Tibial nerve (tissue), 4 donors: ENCODE results near the gene SRRM5.

Experiments used
- EP300 ChIP-seq, 2 donors: sonication (generic); formaldehyde crosslinking; IDR thresholded peaks; one replicate each; pipeline ENCODE4 v1.6.1; 2017; ENCODE audit warnings: antibody characterized with exemption in 2 of 2, mild to moderate bottlenecking in 1 of 2
- TF ChIP-seq, protein P1 (sequence below), 5 experiments: fragments of 200-600 bp in 3 of 5; fragments of 450-650 bp in 2 of 5; sonication (generic) in 3 of 5; IDR thresholded peaks; one replicate each; pipeline ENCODE4 v1.5.1; 2016 to 2019; ENCODE audit warnings: antibody characterized with exemption in 5 of 5, mild to moderate bottlenecking in 3 of 5, moderate library complexity in 2 of 5

DNA sequence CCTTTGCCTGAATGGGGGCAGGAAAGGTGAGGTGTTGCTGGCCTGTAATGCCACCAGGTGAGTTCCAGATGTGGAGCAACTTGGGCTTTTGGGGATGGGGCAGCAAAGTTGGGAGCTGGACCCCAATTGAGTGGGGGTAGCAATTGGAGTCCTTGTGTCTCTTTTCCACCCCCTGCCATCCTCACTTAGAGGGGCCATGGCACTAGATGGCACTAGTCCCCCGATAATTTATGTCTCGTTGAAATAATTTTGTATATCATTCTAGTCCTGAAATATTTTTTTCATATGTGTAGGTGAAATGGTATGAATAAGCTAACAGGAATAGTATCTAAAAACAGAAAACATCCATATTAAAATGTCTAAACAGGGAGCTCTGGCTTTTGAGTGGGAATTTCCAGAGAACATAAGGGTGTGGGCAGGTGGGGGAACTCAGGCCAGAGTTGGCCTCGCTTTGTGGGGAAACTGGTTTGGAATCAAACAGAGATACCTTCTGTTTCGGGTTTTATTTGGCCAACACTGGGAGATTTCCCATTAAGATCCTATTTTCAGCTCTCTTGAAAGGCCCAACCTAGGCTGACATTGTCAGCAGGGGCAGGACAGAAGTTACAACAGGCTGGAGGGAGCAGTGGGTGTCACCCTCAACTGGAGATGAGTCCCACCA lies 12.1 kb upstream of the SRRM5 start:
- TF ChIP-seq, protein P1, sequence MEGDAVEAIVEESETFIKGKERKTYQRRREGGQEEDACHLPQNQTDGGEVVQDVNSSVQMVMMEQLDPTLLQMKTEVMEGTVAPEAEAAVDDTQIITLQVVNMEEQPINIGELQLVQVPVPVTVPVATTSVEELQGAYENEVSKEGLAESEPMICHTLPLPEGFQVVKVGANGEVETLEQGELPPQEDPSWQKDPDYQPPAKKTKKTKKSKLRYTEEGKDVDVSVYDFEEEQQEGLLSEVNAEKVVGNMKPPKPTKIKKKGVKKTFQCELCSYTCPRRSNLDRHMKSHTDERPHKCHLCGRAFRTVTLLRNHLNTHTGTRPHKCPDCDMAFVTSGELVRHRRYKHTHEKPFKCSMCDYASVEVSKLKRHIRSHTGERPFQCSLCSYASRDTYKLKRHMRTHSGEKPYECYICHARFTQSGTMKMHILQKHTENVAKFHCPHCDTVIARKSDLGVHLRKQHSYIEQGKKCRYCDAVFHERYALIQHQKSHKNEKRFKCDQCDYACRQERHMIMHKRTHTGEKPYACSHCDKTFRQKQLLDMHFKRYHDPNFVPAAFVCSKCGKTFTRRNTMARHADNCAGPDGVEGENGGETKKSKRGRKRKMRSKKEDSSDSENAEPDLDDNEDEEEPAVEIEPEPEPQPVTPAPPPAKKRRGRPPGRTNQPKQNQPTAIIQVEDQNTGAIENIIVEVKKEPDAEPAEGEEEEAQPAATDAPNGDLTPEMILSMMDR (IDR thresholded peaks at IDR 0.05), result peak in 2 of 5 experiments; percentile 5 to 14
- TF ChIP-seq EP300 (IDR thresholded peaks at IDR 0.05), result no peak
